ENCODE results near the gene HEBP2. TPM values are rescaled to one million over a fixed set of nuclear protein-coding genes. Genes with fewer than 3 reads are reported as not detected.

HEBP2 gene
- total RNA-seq, 2 experiments from 2014 or later: 31.8 to 32.9 TPM

- Histone ChIP-seq H3K4me1 (ENCODE audit: insufficient read depth, low read length) (no peaks in the 10 kb centered on the region), H3K27ac (ENCODE audit: low read depth in 1 of 2, low read length in 2 of 2) (no peak overlapping the region), H3K9me3 (ENCODE audit: control insufficient read depth in 1 of 2, insufficient read depth in 1 of 2, low read length in 2 of 2) (no peaks in the 10 kb centered on the region), H3K36me3 (ENCODE audit: insufficient read depth, low read length) (no peaks in the 10 kb centered on the region), H3K4me3 (ENCODE audit: low read length) (no peak overlapping the region), H3K27me3 (ENCODE audit: control insufficient read depth in 1 of 2, insufficient read depth in 2 of 2, low read length in 2 of 2) (peaks cover 0 to 4% of the 10 kb centered on the region in 2 experiments)
- POLR2A ChIA-PET: no interaction called here
- Mint-ChIP-seq H3K9me3 (no peaks in the 10 kb centered on the region), H3K36me3 (ENCODE audit: low read depth) (no peaks in the 10 kb centered on the region), H3K4me3 (no peak overlapping the region), H3K27me3 (peaks cover 2% of the 10 kb centered on the region), H3K4me1 (ENCODE audit: low read depth) (no peaks in the 10 kb centered on the region), H3K27ac (no peak overlapping the region)
- CTCF ChIA-PET: no interaction called here
- ATAC-seq (ENCODE audit: poor library complexity) (no peak), DNase-seq (no peak)
- no peak for TF ChIP-seq CTCF (IDR thresholded peaks at IDR 0.05)
- intact Hi-C loops (cut with DNase I, micrococcal nuclease): no loop called here
These were observed 21.3 kb upstream of the HEBP2 start for GRCh38 chr6:138382498-138383265.

- intact Hi-C loops (cut with DNase I, micrococcal nuclease): no loop called here
- no peak overlapping the region for H3K27ac ChIP-seq (ENCODE audit: low read depth in 1 of 2, low read length in 2 of 2)
- peaks cover 9% of the 10 kb centered on the region for H3K27me3 Mint-ChIP-seq
- no peak overlapping the region for H3K4me3 Mint-ChIP-seq
- no peaks in the 10 kb centered on the region for H3K36me3 Mint-ChIP-seq (ENCODE audit: low read depth)
- H3K27ac Mint-ChIP-seq: no peak overlapping the region
- H3K4me1 Mint-ChIP-seq (ENCODE audit: low read depth): no peaks in the 10 kb centered on the region
- ChIA-PET POLR2A (no interaction called here), CTCF (no interaction called here)
- H3K9me3 ChIP-seq (ENCODE audit: control insufficient read depth in 1 of 2, insufficient read depth in 1 of 2, low read length in 2 of 2): no peaks in the 10 kb centered on the region
- no peak overlapping the region for H3K4me3 ChIP-seq (ENCODE audit: low read length)
- no peaks in the 10 kb centered on the region for H3K36me3 ChIP-seq (ENCODE audit: insufficient read depth, low read length)
- TF ChIP-seq CTCF (IDR thresholded peaks at IDR 0.05): no peak
- no peak for ATAC-seq (ENCODE audit: poor library complexity)
- H3K4me1 ChIP-seq (ENCODE audit: insufficient read depth, low read length): no peaks in the 10 kb centered on the region
- H3K27me3 ChIP-seq (ENCODE audit: control insufficient read depth in 1 of 2, insufficient read depth in 2 of 2, low read length in 2 of 2): peaks cover 0 to 4% of the 10 kb centered on the region in 2 experiments
- H3K9me3 Mint-ChIP-seq: no peaks in the 10 kb centered on the region
- DNase-seq: no peak
These were observed 20.2 kb upstream of the HEBP2 start for GRCh38 chr6:138383776-138384175.

DNA sequence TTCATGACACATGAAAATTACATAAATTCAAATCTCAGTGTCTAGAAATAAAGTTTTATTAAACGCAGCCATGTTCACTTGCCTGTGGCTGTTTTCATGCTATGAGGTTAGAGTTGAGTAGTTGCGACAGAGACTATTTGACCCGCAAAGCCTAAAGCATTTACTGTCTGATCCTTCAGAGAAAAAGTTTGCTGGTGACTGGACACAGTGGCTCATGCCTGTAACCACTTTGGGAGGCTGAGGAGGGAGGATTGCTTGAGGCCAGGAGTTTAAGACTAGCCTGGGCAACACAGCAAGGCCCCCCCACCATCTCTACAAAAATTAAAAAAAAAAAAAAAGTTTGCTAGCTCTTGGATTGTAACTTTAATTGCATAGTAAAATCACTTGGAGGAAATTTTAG is 17.1 kb upstream of the HEBP2 start:
- TF ChIP-seq CTCF (IDR thresholded peaks at IDR 0.05): no peak
- Mint-ChIP-seq H3K36me3 (ENCODE audit: low read depth) (no peaks in the 10 kb centered on the region), H3K27me3 (peaks cover 21% of the 10 kb centered on the region), H3K9me3 (no peaks in the 10 kb centered on the region), H3K4me1 (ENCODE audit: low read depth) (no peaks in the 10 kb centered on the region), H3K4me3 (no peak overlapping the region), H3K27ac (no peak overlapping the region)
- POLR2A ChIA-PET: no interaction called here
- no peak for ATAC-seq (ENCODE audit: poor library complexity)
- Histone ChIP-seq H3K27me3 (ENCODE audit: control insufficient read depth in 1 of 2, insufficient read depth in 2 of 2, low read length in 2 of 2) (peaks cover 4% of the 10 kb centered on the region in 2 experiments), H3K27ac (ENCODE audit: low read depth in 1 of 2, low read length in 2 of 2) (no peak overlapping the region), H3K4me1 (ENCODE audit: insufficient read depth, low read length) (no peaks in the 10 kb centered on the region), H3K9me3 (ENCODE audit: control insufficient read depth in 1 of 2, insufficient read depth in 1 of 2, low read length in 2 of 2) (no peaks in the 10 kb centered on the region), H3K4me3 (ENCODE audit: low read length) (no peak overlapping the region), H3K36me3 (ENCODE audit: insufficient read depth, low read length) (no peaks in the 10 kb centered on the region)
- no peak for DNase-seq
- CTCF ChIA-PET: no interaction called here
- intact Hi-C loops (cut with DNase I, micrococcal nuclease): no loop called here

All from CD4-positive, alpha-beta T cell (primary cell).